Choroid plexus epithelial cell (primary cell): ENCODE data around the gene GNLY.

ENCODE experiments used
- DNase-seq: peaks from one replicate; pipeline ENCODE4 v3.0.0-alpha.2; 2010; ENCODE audit warnings: low read depth
- H3K4me3 ChIP-seq: 2 replicates; pipeline ENCODE4 v1.5.1; 2011; ENCODE audit warnings: low read depth, mild to moderate bottlenecking, control low read depth, low read length, moderate library complexity
- TF ChIP-seq, protein P1 (sequence below): conservative IDR thresholded peaks from 2 replicates; pipeline ENCODE4 v1.5.1; 2011; ENCODE audit warnings: low read depth, mild to moderate bottlenecking, control low read depth, inconsistent platforms, low read length, moderate library complexity

Gene GNLY

DNA sequence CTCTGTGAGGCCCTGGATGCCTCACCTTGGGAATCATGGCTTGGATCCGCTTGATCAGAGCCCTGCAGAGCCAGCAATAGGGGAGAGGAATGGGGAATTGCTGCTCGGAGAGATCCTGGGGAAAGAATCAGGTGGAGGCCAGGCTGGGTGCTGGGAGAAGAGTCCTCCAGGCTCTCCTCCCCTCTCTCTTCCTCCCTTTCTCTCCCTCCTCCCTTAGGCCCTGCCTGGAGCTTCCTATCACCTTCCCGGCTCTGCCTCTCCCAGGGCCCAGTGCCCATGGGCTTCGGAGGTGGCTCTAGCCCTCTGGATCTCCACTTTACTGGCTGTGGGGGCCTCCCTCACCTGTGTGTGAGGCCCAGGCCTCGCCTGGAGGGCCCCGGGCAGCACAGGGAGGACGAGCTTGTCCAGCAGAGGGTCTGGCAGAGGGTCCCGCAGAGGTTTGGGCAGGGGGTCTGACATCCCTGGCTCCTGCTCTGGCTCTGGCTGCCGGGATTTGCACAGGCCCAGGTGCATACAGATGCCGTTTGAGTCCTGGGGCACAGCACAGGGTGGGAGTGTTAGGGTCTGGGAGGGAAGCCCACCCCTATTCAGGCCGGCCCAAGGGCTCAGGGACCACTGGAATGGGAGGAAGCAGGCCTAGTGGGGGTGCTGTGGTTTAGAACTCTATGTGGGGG, 28.8 kb upstream of the GNLY start:
- TF ChIP-seq, protein P1, sequence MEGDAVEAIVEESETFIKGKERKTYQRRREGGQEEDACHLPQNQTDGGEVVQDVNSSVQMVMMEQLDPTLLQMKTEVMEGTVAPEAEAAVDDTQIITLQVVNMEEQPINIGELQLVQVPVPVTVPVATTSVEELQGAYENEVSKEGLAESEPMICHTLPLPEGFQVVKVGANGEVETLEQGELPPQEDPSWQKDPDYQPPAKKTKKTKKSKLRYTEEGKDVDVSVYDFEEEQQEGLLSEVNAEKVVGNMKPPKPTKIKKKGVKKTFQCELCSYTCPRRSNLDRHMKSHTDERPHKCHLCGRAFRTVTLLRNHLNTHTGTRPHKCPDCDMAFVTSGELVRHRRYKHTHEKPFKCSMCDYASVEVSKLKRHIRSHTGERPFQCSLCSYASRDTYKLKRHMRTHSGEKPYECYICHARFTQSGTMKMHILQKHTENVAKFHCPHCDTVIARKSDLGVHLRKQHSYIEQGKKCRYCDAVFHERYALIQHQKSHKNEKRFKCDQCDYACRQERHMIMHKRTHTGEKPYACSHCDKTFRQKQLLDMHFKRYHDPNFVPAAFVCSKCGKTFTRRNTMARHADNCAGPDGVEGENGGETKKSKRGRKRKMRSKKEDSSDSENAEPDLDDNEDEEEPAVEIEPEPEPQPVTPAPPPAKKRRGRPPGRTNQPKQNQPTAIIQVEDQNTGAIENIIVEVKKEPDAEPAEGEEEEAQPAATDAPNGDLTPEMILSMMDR, result no peak
- no peak for DNase-seq
- H3K4me3 ChIP-seq, result no peak overlapping the region

DNA sequence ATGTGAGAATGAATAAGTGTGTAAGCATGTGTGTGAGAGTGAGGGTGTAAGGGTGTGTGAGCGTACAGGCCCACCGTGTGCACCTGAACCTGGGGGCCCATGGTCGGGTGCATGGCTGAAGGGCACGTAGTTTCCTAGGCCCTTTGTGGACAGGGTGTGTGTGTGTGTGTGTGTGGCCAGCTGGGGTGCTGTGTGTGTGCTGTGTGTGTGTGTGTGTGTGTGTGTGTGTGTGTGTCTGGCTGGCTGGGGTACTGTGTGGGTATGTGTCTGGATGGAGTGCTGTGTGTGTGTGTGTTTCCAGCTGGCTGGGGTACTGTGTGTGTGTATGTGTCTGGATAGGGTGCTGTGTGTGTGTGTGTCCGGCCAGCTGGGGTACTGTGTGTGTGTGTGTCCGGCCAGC, 28.1 kb upstream of the GNLY start:
- DNase-seq, result no peak
- H3K4me3 ChIP-seq, result no peak overlapping the region
- TF ChIP-seq, protein P1, result no peak

DNA sequence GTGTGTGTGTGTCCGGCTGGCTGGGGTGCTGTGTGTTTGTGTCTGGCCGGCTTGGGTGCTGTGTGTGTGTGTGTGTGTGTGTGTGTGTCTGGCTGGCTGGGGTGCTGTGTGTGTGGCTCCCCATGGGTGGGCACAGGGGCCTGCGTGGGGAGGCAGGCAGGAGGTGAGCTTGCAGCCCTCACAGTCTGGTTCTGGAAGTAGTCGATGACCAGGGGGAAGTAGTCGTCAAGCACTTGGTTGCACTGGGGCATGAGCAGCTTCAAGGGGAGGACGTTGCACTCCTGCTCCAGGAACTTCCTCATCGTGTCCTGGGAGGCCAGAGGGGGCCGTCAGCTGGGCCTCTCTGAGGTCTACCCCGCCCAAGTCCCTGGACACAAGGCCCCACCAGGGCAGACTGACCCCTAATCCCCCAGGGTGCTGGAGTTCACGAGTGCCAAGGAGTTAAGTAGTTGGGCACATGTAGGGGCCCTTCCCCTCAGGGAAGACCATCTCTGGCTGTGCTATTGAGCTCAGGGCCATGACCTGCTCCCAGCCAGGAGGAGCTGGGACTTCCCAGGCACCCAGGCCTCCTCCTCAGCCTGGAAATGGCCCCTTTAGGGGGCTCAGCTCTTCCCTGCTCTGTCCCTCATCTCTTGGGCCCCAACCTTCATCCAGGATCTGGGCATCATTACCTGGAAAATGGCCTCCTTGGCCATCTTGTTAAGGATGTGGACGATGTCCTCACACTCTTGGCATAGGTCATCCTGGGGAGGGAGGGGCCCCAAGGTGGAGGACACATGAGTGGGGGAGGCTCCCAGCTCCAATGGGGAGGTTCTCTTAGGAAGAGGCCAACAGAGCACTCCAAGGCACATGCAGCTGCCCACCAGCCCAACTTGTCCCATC, 27.5 kb upstream of the GNLY start:
- DNase-seq, result no peak
- TF ChIP-seq, protein P1, result no peak
- no peak overlapping the region for H3K4me3 ChIP-seq

GRCh38 chr2:85667561-85668008, 26.6 kb upstream of the GNLY start:
- no peak overlapping the region for H3K4me3 ChIP-seq
- TF ChIP-seq, protein P1, result no peak
- no peak for DNase-seq

GRCh38 chr2:85668009-85668856, 25.9 kb upstream of the GNLY start, which contains the start of gene SFTPB:
SFTPB (minus strand) TSS chr2:85668199; CDS start chr2:85668183, 16 bp downstream.
- no peak within 1 kb of the TSS for H3K4me3 ChIP-seq
- no peak for DNase-seq
- TF ChIP-seq, protein P1, result no peak

DNA sequence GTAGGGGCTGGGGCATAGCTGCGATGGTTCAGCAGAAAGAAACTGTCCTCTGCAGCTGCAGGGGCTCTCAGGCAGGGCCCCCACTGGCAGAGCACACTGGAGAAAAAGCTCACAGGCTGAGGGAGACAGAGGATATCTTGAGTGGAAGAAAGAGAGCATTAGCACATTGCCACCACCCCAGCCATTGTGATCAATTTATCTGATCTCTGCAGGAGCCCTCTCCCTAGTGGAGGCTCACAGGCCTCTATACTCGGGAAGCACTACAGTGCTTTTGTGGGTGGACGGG, 25.4 kb upstream of the GNLY start:
- no peak overlapping the region for H3K4me3 ChIP-seq
- TF ChIP-seq, protein P1, result no peak
- no peak for DNase-seq
